Measurements from ENCODE around the gene LTB4R.
A peak's percentile ranks its signal among the peaks of the same experiment; 100 is the strongest.

The LTB4R gene

GRCh38 chr14:24361326-24361725, 50.0 kb downstream of the LTB4R start:
- TF ChIP-seq, protein P1, sequence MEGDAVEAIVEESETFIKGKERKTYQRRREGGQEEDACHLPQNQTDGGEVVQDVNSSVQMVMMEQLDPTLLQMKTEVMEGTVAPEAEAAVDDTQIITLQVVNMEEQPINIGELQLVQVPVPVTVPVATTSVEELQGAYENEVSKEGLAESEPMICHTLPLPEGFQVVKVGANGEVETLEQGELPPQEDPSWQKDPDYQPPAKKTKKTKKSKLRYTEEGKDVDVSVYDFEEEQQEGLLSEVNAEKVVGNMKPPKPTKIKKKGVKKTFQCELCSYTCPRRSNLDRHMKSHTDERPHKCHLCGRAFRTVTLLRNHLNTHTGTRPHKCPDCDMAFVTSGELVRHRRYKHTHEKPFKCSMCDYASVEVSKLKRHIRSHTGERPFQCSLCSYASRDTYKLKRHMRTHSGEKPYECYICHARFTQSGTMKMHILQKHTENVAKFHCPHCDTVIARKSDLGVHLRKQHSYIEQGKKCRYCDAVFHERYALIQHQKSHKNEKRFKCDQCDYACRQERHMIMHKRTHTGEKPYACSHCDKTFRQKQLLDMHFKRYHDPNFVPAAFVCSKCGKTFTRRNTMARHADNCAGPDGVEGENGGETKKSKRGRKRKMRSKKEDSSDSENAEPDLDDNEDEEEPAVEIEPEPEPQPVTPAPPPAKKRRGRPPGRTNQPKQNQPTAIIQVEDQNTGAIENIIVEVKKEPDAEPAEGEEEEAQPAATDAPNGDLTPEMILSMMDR (IDR thresholded peaks at IDR 0.05; ENCODE audit: borderline replicate concordance, insufficient read depth, low read depth, low read length), result no peak

GRCh38 chr14:24362241-24362960, 51.1 kb downstream of the LTB4R start:
- TF ChIP-seq, protein P1 (IDR thresholded peaks at IDR 0.05; ENCODE audit: borderline replicate concordance, insufficient read depth, low read depth, low read length), result no peak
- H3K4me3 ChIP-seq (ENCODE audit: low read depth, low read length), result no peak overlapping the region

More at GRCh38 chr14:24361326-24361725, 50.0 kb downstream of the LTB4R start:
- no peak overlapping the region for H3K4me3 ChIP-seq (ENCODE audit: low read depth, low read length)

GRCh38 chr14:24363401-24363800, 52.1 kb downstream of the LTB4R start:
- no peak overlapping the region for H3K4me3 ChIP-seq (ENCODE audit: low read depth, low read length)
- TF ChIP-seq, protein P1 (IDR thresholded peaks at IDR 0.05; ENCODE audit: borderline replicate concordance, insufficient read depth, low read depth, low read length), result no peak

GRCh38 chr14:24364841-24365240, 53.5 kb downstream of the LTB4R start:
- no peak overlapping the region for H3K4me3 ChIP-seq (ENCODE audit: low read depth, low read length)
- TF ChIP-seq, protein P1 (IDR thresholded peaks at IDR 0.05; ENCODE audit: borderline replicate concordance, insufficient read depth, low read depth, low read length), result no peak

DNA sequence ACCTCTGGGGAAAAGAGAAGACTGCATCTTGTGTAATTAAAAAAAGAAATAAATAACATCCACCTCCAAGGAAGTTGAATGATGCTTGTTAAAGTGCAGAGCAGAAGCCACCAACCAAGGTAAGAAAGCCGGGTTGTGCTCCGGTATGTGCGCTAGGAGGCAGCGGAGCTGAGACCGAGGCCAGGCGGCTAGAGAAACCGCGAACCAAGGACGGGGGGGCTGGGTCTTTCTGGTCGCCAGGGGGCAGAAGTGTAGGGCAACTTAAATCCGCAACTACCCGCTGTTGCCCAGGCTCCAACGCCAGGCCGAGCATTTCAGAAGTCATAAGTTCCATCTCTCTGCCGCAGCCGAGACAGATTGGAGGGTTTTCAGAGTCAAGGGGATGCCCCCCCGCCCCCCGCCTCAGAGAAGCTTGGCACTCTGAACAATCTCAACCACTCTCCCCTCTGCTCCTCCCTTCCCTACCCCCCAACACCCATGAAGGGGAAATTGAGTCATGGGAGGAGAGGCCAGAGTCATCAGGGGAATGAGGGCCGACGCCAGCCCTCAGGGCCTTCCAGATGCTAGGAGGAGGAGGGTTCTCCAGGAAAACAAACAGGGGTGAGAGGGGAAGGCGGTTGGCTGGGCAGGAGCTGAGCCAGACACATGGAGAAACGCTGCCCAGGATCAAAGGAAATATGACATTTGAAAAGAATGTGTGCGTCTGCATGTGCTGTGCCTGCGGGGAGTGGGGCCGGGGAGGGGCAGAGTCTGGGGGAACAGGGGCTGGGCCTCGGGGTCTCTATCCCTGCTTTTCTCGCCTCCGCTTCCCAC, 54.5 kb downstream of the LTB4R start:
- no peak overlapping the region for H3K4me3 ChIP-seq (ENCODE audit: low read depth, low read length)
- TF ChIP-seq, protein P1 (IDR thresholded peaks at IDR 0.05; ENCODE audit: borderline replicate concordance, insufficient read depth, low read depth, low read length), result peak; percentile 60

- peak overlapping the region; percentile 21 for H3K4me3 ChIP-seq (ENCODE audit: low read depth, low read length)
- TF ChIP-seq, protein P1 (IDR thresholded peaks at IDR 0.05; ENCODE audit: borderline replicate concordance, insufficient read depth, low read depth, low read length), result no peak
Observed at GRCh38 chr14:24366413-24366720, 55.1 kb downstream of the LTB4R start.

Measured in GM12875 (cell line).